Pancreas (tissue), 10 donors: ENCODE measurements around the gene DHRS9. TPM values are rescaled to one million over a fixed set of nuclear protein-coding genes. Genes with fewer than 3 reads are reported as not detected.

Source experiments
- ATAC-seq, 4 donors: fragments of 200-7000 bp; cut with Tn5 transposase; one replicate each; pipeline versions ENCODE4 v1.8.0 to v1.9.1; 2020; ENCODE audit warnings: mild to moderate bottlenecking in 4 of 4, moderate library complexity in 4 of 4
- DNase-seq, 6 donors: peaks; one replicate each; pipeline ENCODE4 v3.0.0-alpha.2; 2020
- FAIRE-seq: peaks from 2 replicates; lab custom pipeline; 2012; peaks lifted over from hg19 to GRCh38; lab: Jason Lieb, UNC
- H3K27ac ChIP-seq, 4 donors: fragments of 200-600 bp; sonication (generic); 1 replicate in 3 of 4; 2 replicates in 1 of 4; pipeline versions ENCODE4 v1.5.0 to v1.8.0; 2020
- H3K27me3 ChIP-seq, 4 donors: fragments of 200-600 bp; one replicate each; pipeline ENCODE4 v1.8.0; 2021
- H3K36me3 ChIP-seq, 3 donors: fragments of 200-600 bp; sonication (generic) in 1 of 3; one replicate each; pipeline versions ENCODE4 v1.5.0 to v1.8.0; 2020 to 2021
- H3K4me1 ChIP-seq, 3 donors: fragments of 200-600 bp; one replicate each; pipeline ENCODE4 v1.8.0; 2021
- H3K4me3 ChIP-seq, 4 donors: fragments of 200-600 bp; sonication (generic) in 2 of 4; one replicate each; pipeline versions ENCODE4 v1.5.0 to v1.8.0; 2020 to 2021
- H3K9me3 ChIP-seq, 4 donors: fragments of 200-600 bp; one replicate each; pipeline ENCODE4 v1.8.0; 2021
- CTCF ChIP-seq, 4 donors: fragments of 200-600 bp; sonication (generic) in 3 of 4; IDR thresholded peaks; one replicate each; pipeline versions ENCODE4 v1.5.0 to v1.8.0; 2021; ENCODE audit warnings: antibody characterized with exemption in 4 of 4
- WGBS, 2 donors: extraction: QIAGEN DNeasy Blood & Tissue Kit; methylation state at CpG; one replicate each; pipeline ENCODE4 v1.1.7; 2013; 5-methylcytosine and 5-hydroxymethylcytosine counted together
- intact Hi-C, 3 donors: fragments of 100-400 bp; cut with DNase I; formaldehyde crosslinking; loops; one replicate each; pipeline versions ENCODE4 v1.11.1 to v1.14.2; 2022
- polyA plus RNA-seq, 2 donors: library from polyadenylated mRNA; stranded (reverse); fragments of 200-250 nt; gene quantifications; one replicate each; pipeline ENCODE4 v1.2.3, GENCODE V29; 2013
- total RNA-seq, 6 donors: library from RNA; stranded (reverse); fragmentation: NEBNext Ultra II Directional in 4 of 6; extraction: Animal tissue kit (Norgen Biotek cat#: 25700) in 4 of 6; gene quantifications; one replicate each; pipeline versions ENCODE4 v1.2.1 to v1.2.4, GENCODE V29; 2021 to 2023
- donor health status: healthy with polysubstance abuse.
- donor health status: DM: no; HTN: no; CAD: no; lungs with moderate emphysema.
- donor health status: DM: no; HTN: no; CAD: no.
- donor health status: control.
- donor health status: control.
- donor health status: Bipolar disorder and iron deficiency.
- donor health status: DM: yes; HTN: yes; CAD: no.
- donor health status: DM: no; HTN: no; CAD: no.
- donor health status: DM: no; HTN: no; CAD: no.
- donor health status: DM: yes; HTN: yes; CAD: no.

Gene DHRS9
- total and polyA plus RNA-seq, 8 donors: 0.12 to 3.4 (median 0.40) TPM; not detected in 1

GRCh38 chr2:169112841-169113240 lies 43.5 kb downstream of the DHRS9 start:
- DNase-seq (no peak), ATAC-seq (no peak), FAIRE-seq (no peak)
- Histone ChIP-seq H3K4me3 (no peak overlapping the region), H3K4me1 (no peaks in the 10 kb centered on the region), H3K27ac (no peak overlapping the region), H3K36me3 (no peaks in the 10 kb centered on the region), H3K27me3 (no peaks in the 10 kb centered on the region), H3K9me3 (no peaks in the 10 kb centered on the region)
- intact Hi-C loops: no loop called here
- no peak for TF ChIP-seq CTCF (IDR thresholded peaks at IDR 0.05)
- 71 to 75% methylated on average over 6 of the region's 6 CpGs for WGBS, 2 donors

- Histone ChIP-seq H3K9me3 (no peaks in the 10 kb centered on the region), H3K4me3 (no peak overlapping the region), H3K27ac (no peak overlapping the region), H3K36me3 (no peaks in the 10 kb centered on the region), H3K27me3 (no peaks in the 10 kb centered on the region), H3K4me1 (no peaks in the 10 kb centered on the region)
- intact Hi-C loops: no loop called here
- FAIRE-seq (no peak), ATAC-seq (no peak), DNase-seq (no peak)
- TF ChIP-seq CTCF (IDR thresholded peaks at IDR 0.05): no peak
- 75 to 90% methylated on average over 4 of the region's 4 CpGs for WGBS, 2 donors
These were observed 44.7 kb downstream of the DHRS9 start for GRCh38 chr2:169114056-169114455.

- Histone ChIP-seq H3K27me3 (no peaks in the 10 kb centered on the region), H3K4me3 (no peak overlapping the region), H3K4me1 (no peaks in the 10 kb centered on the region), H3K9me3 (no peaks in the 10 kb centered on the region), H3K36me3 (no peaks in the 10 kb centered on the region), H3K27ac (no peak overlapping the region)
- no peak for FAIRE-seq
- WGBS, 2 donors: 22 to 38% methylated on average over 2 of the region's 2 CpGs
- no peak for DNase-seq
- intact Hi-C loops: no loop called here
- TF ChIP-seq CTCF (IDR thresholded peaks at IDR 0.05): no peak
- no peak for ATAC-seq
These were observed 47.0 kb downstream of the DHRS9 start for GRCh38 chr2:169116327-169116726.

- Histone ChIP-seq H3K36me3 (no peaks in the 10 kb centered on the region), H3K27ac (no peak overlapping the region), H3K4me1 (no peaks in the 10 kb centered on the region), H3K27me3 (no peaks in the 10 kb centered on the region), H3K4me3 (no peak overlapping the region), H3K9me3 (no peaks in the 10 kb centered on the region)
- intact Hi-C loops: no loop called here
- ATAC-seq (no peak), FAIRE-seq (no peak), DNase-seq (no peak)
- TF ChIP-seq CTCF (IDR thresholded peaks at IDR 0.05): no peak
These were observed 47.6 kb downstream of the DHRS9 start for GRCh38 chr2:169116993-169117392.

GRCh38 chr2:169118060-169118459 lies 48.7 kb downstream of the DHRS9 start:
- H3K4me1 ChIP-seq: no peaks in the 10 kb centered on the region
- DNase-seq (no peak), ATAC-seq (no peak), FAIRE-seq (no peak)
- no peaks in the 10 kb centered on the region for H3K27me3 ChIP-seq
- H3K9me3 ChIP-seq: no peaks in the 10 kb centered on the region
- TF ChIP-seq CTCF (IDR thresholded peaks at IDR 0.05): no peak
- intact Hi-C loops: no loop called here
- no peak overlapping the region for H3K27ac ChIP-seq
- WGBS, 2 donors: 59 to 67% methylated on average over 2 of the region's 2 CpGs
- no peaks in the 10 kb centered on the region for H3K36me3 ChIP-seq
- no peak overlapping the region for H3K4me3 ChIP-seq
